Right lung (tissue), 10 donors: ENCODE measurements around the gene ELSPBP1. TPM values are rescaled to one million over a fixed set of nuclear protein-coding genes. Genes with fewer than 3 reads are reported as not detected.
"Not testable (repeated sequence)": the region's sequence is repeated elsewhere in the genome, so short reads cannot be mapped to it uniquely, and the experiment has no call there.

Source experiments
- DNase-seq, 2 donors: peaks; one replicate each; pipeline ENCODE4 v3.0.0-alpha.2; 2013
- long read RNA-seq, 8 donors: transcript quantifications; one replicate each; lab custom pipeline, GENCODE V29; 2026
- polyA plus RNA-seq, 5 donors: library from polyadenylated mRNA; unstranded; fragments of 120-200 nt; gene quantifications; one replicate each; pipeline versions ENCODE4 v1.2.1 to v1.2.3, GENCODE V29; 2013; ENCODE audit warnings: inconsistent platforms in 1 of 5, low replicate concordance in 1 of 5; ENCODE audit not compliant: insufficient read length in 5 of 5, insufficient read depth in 1 of 5

The ELSPBP1 gene
- not detected for polyA plus RNA-seq
- long read RNA-seq, donor 1: 0 reads
- long read RNA-seq, donor 2: 0 reads
- long read RNA-seq, donor 3: 0 reads
- long read RNA-seq, donor 4: 0 reads
- long read RNA-seq, donor 5: 0 reads
- long read RNA-seq, donor 6: 0 reads
- long read RNA-seq, donor 7: 0 reads
- long read RNA-seq, donor 8: 0 reads

- no peak for DNase-seq
Observed at GRCh38 chr19:47994209-47994802, at the start of gene ELSPBP1. TSS of gene ELSPBP1 (plus strand) at chr19:47994632. CDS start at chr19:48008668, 14,036 bp downstream.

- not testable (repeated sequence) for DNase-seq
Observed at GRCh38 chr19:47949852-47950521, 44.4 kb upstream of the ELSPBP1 start.

- DNase-seq: not testable (repeated sequence)
Observed at GRCh38 chr19:47952132-47952531, 42.3 kb upstream of the ELSPBP1 start.

- DNase-seq: not testable (repeated sequence)
Observed at GRCh38 chr19:47955936-47956335, 38.5 kb upstream of the ELSPBP1 start.

GRCh38 chr19:47973529-47973928, 20.9 kb upstream of the ELSPBP1 start:
- DNase-seq: no peak

- DNase-seq: no peak
Observed at GRCh38 chr19:47991191-47991808, 3.1 kb upstream of the ELSPBP1 start.

- DNase-seq: no peak
Observed at GRCh38 chr19:47992070-47992469, 2.4 kb upstream of the ELSPBP1 start, which contains the start of gene BSPH1. TSS of gene BSPH1 (minus strand) at chr19:47992170. CDS start at chr19:47992081, 89 bp downstream.

GRCh38 chr19:47996230-47996727, 1.8 kb downstream of the ELSPBP1 start:
- no peak for DNase-seq

- DNase-seq: no peak
Observed at GRCh38 chr19:47998800-47999199, 4.4 kb downstream of the ELSPBP1 start.

GRCh38 chr19:48000846-48001245, 6.4 kb downstream of the ELSPBP1 start:
- DNase-seq: no peak

GRCh38 chr19:48004236-48004635, 9.8 kb downstream of the ELSPBP1 start:
- DNase-seq: no peak

GRCh38 chr19:48006762-48007161, 12.3 kb downstream of the ELSPBP1 start:
- no peak for DNase-seq

GRCh38 chr19:48010932-48011758, 16.7 kb downstream of the ELSPBP1 start:
- peak in 1 of 2 donors; percentile 13 for DNase-seq

GRCh38 chr19:48020686-48021085, 26.3 kb downstream of the ELSPBP1 start:
- DNase-seq: no peak

- DNase-seq: no peak
Observed at GRCh38 chr19:48023011-48023410, 28.6 kb downstream of the ELSPBP1 start.

GRCh38 chr19:48023518-48023917, 29.1 kb downstream of the ELSPBP1 start:
- no peak for DNase-seq

GRCh38 chr19:48025480-48025879, 31.0 kb downstream of the ELSPBP1 start:
- DNase-seq: no peak

- no peak for DNase-seq
Observed at GRCh38 chr19:48029431-48029830, 35.0 kb downstream of the ELSPBP1 start.

GRCh38 chr19:48030073-48030472, 35.6 kb downstream of the ELSPBP1 start:
- no peak for DNase-seq

- DNase-seq: no peak
Observed at GRCh38 chr19:48033604-48034003, 39.2 kb downstream of the ELSPBP1 start.

- no peak for DNase-seq
Observed at GRCh38 chr19:48036765-48037164, 42.3 kb downstream of the ELSPBP1 start.
